SIG-M5 (cell line): ENCODE results near the gene NOSTRIN.
"Not testable (repeated sequence)": the region's sequence is repeated elsewhere in the genome, so short reads cannot be mapped to it uniquely, and the experiment has no call there.

Experiments used
- DNase-seq: peaks from one replicate; lab custom pipeline; 2025; lab: John Stamatoyannopoulos, UW

The NOSTRIN gene

GRCh38 chr2:168801961-168802858 is at the start of gene NOSTRIN:
NOSTRIN (plus strand) TSS chr2:168802637; CDS start chr2:168802647, 10 bp downstream.
- DNase-seq, result no peak

GRCh38 chr2:168753765-168754329 is 48.6 kb upstream of the NOSTRIN start:
- no peak for DNase-seq

- no peak for DNase-seq
Observed at GRCh38 chr2:168757223-168757622, 45.2 kb upstream of the NOSTRIN start.

GRCh38 chr2:168758970-168759820 is 43.2 kb upstream of the NOSTRIN start:
- DNase-seq, result no peak

- no peak for DNase-seq
Observed at GRCh38 chr2:168765401-168765800, 37.0 kb upstream of the NOSTRIN start.

- DNase-seq, result no peak
Observed at GRCh38 chr2:168766600-168766999, 35.8 kb upstream of the NOSTRIN start.

GRCh38 chr2:168767258-168767657 is 35.2 kb upstream of the NOSTRIN start:
- no peak for DNase-seq

- not testable (repeated sequence) for DNase-seq
Observed at GRCh38 chr2:168768357-168768756, 34.1 kb upstream of the NOSTRIN start.

GRCh38 chr2:168770796-168771195 is 31.6 kb upstream of the NOSTRIN start:
- no peak for DNase-seq

- no peak for DNase-seq
Observed at GRCh38 chr2:168772704-168773103, 29.7 kb upstream of the NOSTRIN start.

- DNase-seq, result no peak
Observed at GRCh38 chr2:168773128-168773527, 29.3 kb upstream of the NOSTRIN start.

GRCh38 chr2:168773719-168774521 is 28.5 kb upstream of the NOSTRIN start:
- DNase-seq, result no peak

- no peak for DNase-seq
Observed at GRCh38 chr2:168775837-168776236, 26.6 kb upstream of the NOSTRIN start.

GRCh38 chr2:168780669-168781071 is 21.8 kb upstream of the NOSTRIN start:
- no peak for DNase-seq

- no peak for DNase-seq
Observed at GRCh38 chr2:168781191-168781817, 21.1 kb upstream of the NOSTRIN start.

GRCh38 chr2:168782271-168782670 is 20.2 kb upstream of the NOSTRIN start:
- no peak for DNase-seq

- DNase-seq, result no peak
Observed at GRCh38 chr2:168784993-168785392, 17.4 kb upstream of the NOSTRIN start.

- DNase-seq, result no peak
Observed at GRCh38 chr2:168787098-168787781, 15.2 kb upstream of the NOSTRIN start.

- DNase-seq, result no peak
Observed at GRCh38 chr2:168787782-168788376, 14.6 kb upstream of the NOSTRIN start.

- no peak for DNase-seq
Observed at GRCh38 chr2:168789776-168790175, 12.7 kb upstream of the NOSTRIN start.
